Fibroblast of lung (primary cell): ENCODE results near the gene GH2. TPM values are rescaled to one million over a fixed set of nuclear protein-coding genes. Genes with fewer than 3 reads are reported as not detected.
A peak's percentile ranks its signal among the peaks of the same experiment; 100 is the strongest.
"Not testable (repeated sequence)": the region's sequence is repeated elsewhere in the genome, so short reads cannot be mapped to it uniquely, and the experiment has no call there.

Experiments
- DNase-seq, 2 donors: peaks; one replicate each; pipeline versions ENCODE4 v3.0.0 to v3.0.0-alpha.2; 2010; ENCODE audit warnings: low read depth in 2 of 2
- H2AFZ ChIP-seq: 2 replicates; pipeline ENCODE4 v1.5.1; 2012; ENCODE audit warnings: low read length, control low read depth, inconsistent platforms
- H3K27ac ChIP-seq: 2 replicates; pipeline ENCODE4 v1.5.1; 2011; ENCODE audit warnings: low read length, control low read depth; ENCODE audit not compliant: insufficient read depth
- H3K27me3 ChIP-seq: 2 replicates; pipeline ENCODE4 v1.5.1; 2011; ENCODE audit warnings: mild to moderate bottlenecking, low read length; ENCODE audit not compliant: control insufficient read depth, insufficient read depth
- H3K36me3 ChIP-seq: 2 replicates; pipeline ENCODE4 v1.5.1; 2011; ENCODE audit warnings: low read length; ENCODE audit not compliant: control insufficient read depth, insufficient read depth
- H3K4me1 ChIP-seq: 2 replicates; pipeline ENCODE4 v1.5.1; 2011; ENCODE audit warnings: low read length; ENCODE audit not compliant: control insufficient read depth, insufficient read depth; ENCODE audit errors: extremely low read depth
- H3K4me2 ChIP-seq: 2 replicates; pipeline ENCODE4 v1.5.1; 2011; ENCODE audit warnings: low read length, control low read depth; ENCODE audit not compliant: insufficient read depth; ENCODE audit errors: extremely low read depth
- H3K4me3 ChIP-seq, 4 experiments: fragments of 200-600 bp in 1 of 4; sonication (generic) in 1 of 4; replicated peaks in 1 of 4; 2 replicates each; pipeline ENCODE4 v1.5.1; 2011 to 2016; ENCODE audit warnings: low read length in 4 of 4, low read depth in 3 of 4, mild to moderate bottlenecking in 3 of 4, control low read depth in 2 of 4, inconsistent platforms in 1 of 4, mixed read lengths in 1 of 4; ENCODE audit not compliant: insufficient read depth in 1 of 4; ENCODE audit errors: control extremely low read depth in 1 of 4
- H3K79me2 ChIP-seq: 2 replicates; pipeline ENCODE4 v1.5.1; 2012; ENCODE audit warnings: mild to moderate bottlenecking, low read length, inconsistent platforms; ENCODE audit not compliant: control insufficient read depth, insufficient read depth
- H3K9ac ChIP-seq: 2 replicates; pipeline ENCODE4 v1.5.1; 2011; ENCODE audit warnings: mild to moderate bottlenecking, low read length, control low read depth; ENCODE audit not compliant: insufficient read depth
- H3K9me3 ChIP-seq: 2 replicates; pipeline ENCODE4 v1.5.1; 2012; ENCODE audit warnings: low read depth, low read length; ENCODE audit not compliant: control insufficient read depth, insufficient read depth
- H4K20me1 ChIP-seq: 2 replicates; pipeline ENCODE4 v1.5.1; 2011; ENCODE audit warnings: low read length; ENCODE audit not compliant: control insufficient read depth, insufficient read depth; ENCODE audit errors: extremely low read depth
- polyA plus RNA-seq, 2 donors: library from polyadenylated mRNA; depleted of rRNA in 1 of 2; stranded (reverse) in 1 of 2; unstranded in 1 of 2; fragments of >200 nt; gene quantifications; 2 replicates each; pipeline ENCODE4 v1.2.1, GENCODE V29; 2011 to 2012; ENCODE audit warnings: missing spikeins in 1 of 2
- total RNA-seq: library from RNA; depleted of rRNA; stranded (reverse); fragments of >200 nt; gene quantifications from 2 replicates; pipeline ENCODE4 v1.2.1, GENCODE V29; 2014
- TF ChIP-seq, protein P1 (sequence below), 2 donors: IDR thresholded peaks in 1 of 2; conservative IDR thresholded peaks in 1 of 2; 1 replicate in 1 of 2; 2 replicates in 1 of 2; pipeline ENCODE4 v1.5.1; 2011 to 2012; ENCODE audit warnings: low read length in 2 of 2, control low read depth in 1 of 2, inconsistent platforms in 1 of 2, low read depth in 1 of 2, mild to moderate bottlenecking in 1 of 2

GH2 gene
- total and polyA plus RNA-seq, 2 donors (not counting 1 experiment from before 2014, with no cell fraction given) = not detected

DNA sequence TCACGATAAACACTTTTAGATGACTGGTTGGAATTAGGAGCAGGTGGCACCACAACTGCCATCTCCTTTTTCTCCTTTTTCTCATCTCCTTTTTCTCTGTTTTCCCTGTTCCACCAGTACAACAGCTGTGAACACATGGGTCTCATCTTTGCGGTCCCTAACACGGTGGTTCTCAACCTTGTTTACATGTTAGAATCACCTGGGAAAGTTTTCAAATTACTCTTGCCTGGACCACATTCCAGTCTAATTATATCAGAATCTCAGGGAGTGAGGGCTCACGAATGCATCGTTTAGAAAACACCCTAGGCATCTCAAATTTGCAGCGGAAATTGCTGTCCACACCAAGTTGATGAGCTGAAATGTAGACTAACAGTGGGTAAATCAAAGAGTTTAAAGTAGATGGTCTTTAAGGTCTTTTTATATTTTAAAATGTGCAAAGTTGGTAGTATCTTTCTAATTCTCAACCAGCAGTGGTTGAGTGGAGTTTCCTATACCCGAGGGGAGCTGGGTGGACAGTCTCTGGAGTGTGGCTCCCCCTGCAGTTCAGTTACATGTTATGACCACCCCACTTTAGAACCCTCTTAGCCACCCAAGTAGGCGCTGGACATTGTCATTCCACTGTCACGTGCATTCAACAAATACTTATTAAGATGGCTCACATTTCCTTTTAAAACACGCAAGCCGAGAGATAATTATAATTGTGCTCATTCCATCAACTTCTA, 10.7 kb upstream of the GH2 start:
- H3K27me3 ChIP-seq, H4K20me1 ChIP-seq, H3K9ac ChIP-seq, H3K36me3 ChIP-seq, H3K27ac ChIP-seq, H3K4me1 ChIP-seq, DNase-seq, H3K4me2 ChIP-seq, H3K4me3 ChIP-seq, H3K9me3 ChIP-seq, H3K79me2 ChIP-seq, H2AFZ ChIP-seq: not testable (repeated sequence)
- TF ChIP-seq, protein P1, sequence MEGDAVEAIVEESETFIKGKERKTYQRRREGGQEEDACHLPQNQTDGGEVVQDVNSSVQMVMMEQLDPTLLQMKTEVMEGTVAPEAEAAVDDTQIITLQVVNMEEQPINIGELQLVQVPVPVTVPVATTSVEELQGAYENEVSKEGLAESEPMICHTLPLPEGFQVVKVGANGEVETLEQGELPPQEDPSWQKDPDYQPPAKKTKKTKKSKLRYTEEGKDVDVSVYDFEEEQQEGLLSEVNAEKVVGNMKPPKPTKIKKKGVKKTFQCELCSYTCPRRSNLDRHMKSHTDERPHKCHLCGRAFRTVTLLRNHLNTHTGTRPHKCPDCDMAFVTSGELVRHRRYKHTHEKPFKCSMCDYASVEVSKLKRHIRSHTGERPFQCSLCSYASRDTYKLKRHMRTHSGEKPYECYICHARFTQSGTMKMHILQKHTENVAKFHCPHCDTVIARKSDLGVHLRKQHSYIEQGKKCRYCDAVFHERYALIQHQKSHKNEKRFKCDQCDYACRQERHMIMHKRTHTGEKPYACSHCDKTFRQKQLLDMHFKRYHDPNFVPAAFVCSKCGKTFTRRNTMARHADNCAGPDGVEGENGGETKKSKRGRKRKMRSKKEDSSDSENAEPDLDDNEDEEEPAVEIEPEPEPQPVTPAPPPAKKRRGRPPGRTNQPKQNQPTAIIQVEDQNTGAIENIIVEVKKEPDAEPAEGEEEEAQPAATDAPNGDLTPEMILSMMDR (conservative IDR thresholded peaks at IDR 0.05 in 1 of 2, IDR thresholded peaks at IDR 0.05 in 1 of 2; ENCODE audit: low read depth in 1 of 2, low read length in 2 of 2) = peak in 1 of 2 donors; percentile 13

DNA sequence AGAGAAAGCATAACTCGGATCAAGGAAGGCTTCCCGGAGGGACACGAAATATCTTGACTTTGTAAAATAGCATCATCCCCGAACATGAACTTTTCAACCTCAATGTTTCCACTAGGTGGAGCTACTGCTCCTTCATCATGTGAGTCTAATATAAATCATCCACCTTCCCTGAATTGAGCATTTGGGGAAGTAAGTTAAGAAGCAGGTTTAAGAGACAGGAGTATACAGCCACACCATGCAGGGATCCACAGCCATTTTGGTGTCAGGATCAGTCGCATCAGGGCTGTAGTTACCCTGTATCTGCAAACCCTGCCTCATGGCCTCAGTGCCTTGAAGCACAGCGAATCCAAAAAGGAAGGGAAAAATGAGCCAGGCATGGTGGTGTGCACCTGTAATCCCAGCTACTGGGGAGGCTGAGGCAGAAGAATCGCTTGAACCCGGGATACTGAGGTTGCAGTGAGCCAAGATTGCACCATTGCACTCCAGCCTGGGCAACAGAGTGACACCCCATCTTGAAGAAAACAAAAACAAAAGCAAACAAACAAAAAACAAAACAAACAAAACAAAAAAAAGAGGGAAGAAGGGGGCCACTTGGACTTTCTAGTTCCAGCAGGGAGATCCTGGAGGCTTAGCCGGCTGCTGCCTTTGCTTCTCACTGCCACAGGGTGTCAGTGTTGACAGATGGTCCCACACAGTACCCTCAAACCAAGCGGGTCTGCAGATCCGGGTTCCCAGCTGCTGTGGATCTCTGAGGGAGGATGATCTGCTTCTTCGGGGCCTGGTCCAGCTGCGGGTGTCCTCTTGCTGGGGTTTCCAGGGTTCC, 7.5 kb upstream of the GH2 start:
- H3K36me3 ChIP-seq, H3K79me2 ChIP-seq, H3K9ac ChIP-seq, H3K4me1 ChIP-seq, H3K4me3 ChIP-seq, H2AFZ ChIP-seq, H3K4me2 ChIP-seq, H3K27ac ChIP-seq, H3K27me3 ChIP-seq, H4K20me1 ChIP-seq, H3K9me3 ChIP-seq: not testable (repeated sequence)
- TF ChIP-seq, protein P1 (conservative IDR thresholded peaks at IDR 0.05 in 1 of 2, IDR thresholded peaks at IDR 0.05 in 1 of 2; ENCODE audit: low read depth in 1 of 2, low read length in 2 of 2) = peak; percentile 42 to 54
- peak; percentile 11 to 27 for DNase-seq

DNA sequence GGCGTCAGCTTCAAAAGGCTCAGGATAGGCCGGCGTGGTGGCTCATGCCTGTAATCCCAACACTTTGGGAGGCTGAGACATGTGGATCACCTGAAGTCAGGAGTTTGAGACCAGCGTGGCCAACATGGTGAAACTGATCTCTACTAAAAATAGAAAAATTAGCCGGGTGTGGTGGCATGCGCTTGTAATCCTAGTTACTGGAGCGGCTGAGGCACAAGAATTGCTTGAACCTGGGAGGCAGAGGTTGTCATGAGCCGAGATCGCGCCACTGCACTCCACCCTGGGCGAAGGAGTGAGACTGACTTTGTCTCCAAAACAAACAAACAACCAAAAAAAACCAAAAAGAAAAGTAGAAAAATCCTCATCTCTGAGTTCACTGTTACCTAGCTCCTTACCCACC, 3.4 kb upstream of the GH2 start:
- DNase-seq, H2AFZ ChIP-seq, H3K79me2 ChIP-seq, H3K27ac ChIP-seq, H3K4me3 ChIP-seq, H3K9ac ChIP-seq, H4K20me1 ChIP-seq, H3K4me1 ChIP-seq, H3K27me3 ChIP-seq, H3K9me3 ChIP-seq, H3K4me2 ChIP-seq, H3K36me3 ChIP-seq: not testable (repeated sequence)

DNA sequence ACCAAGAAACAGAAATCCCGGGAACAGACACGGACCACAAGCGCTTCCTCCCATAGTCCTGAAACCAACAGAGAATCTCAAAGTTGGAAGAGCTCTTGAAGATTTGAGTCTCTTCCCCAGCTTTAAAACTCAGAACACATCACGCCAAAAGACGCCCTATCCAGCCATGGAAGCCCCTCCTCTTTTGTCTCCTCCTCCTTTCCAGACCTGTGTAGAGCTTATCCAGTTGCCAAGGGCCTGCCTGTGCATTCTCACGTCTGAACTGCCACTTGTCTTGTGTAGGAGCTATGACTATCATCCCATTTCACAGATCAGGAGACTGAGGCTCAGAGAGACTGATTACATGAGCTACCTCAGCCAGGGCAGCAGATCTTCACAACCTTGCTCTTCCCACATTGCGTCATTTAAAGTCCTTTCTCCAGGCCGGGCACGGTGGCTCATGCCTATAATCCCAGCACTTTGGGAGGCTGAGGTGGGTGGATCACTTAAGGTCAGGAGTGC, 932 bp upstream of the GH2 start:
- not testable (repeated sequence) for H3K79me2 ChIP-seq, H3K36me3 ChIP-seq, H3K27me3 ChIP-seq, H3K4me3 ChIP-seq, H3K27ac ChIP-seq, H3K9ac ChIP-seq, H3K4me2 ChIP-seq, H3K9me3 ChIP-seq, H3K4me1 ChIP-seq, H2AFZ ChIP-seq, DNase-seq, H4K20me1 ChIP-seq

DNA sequence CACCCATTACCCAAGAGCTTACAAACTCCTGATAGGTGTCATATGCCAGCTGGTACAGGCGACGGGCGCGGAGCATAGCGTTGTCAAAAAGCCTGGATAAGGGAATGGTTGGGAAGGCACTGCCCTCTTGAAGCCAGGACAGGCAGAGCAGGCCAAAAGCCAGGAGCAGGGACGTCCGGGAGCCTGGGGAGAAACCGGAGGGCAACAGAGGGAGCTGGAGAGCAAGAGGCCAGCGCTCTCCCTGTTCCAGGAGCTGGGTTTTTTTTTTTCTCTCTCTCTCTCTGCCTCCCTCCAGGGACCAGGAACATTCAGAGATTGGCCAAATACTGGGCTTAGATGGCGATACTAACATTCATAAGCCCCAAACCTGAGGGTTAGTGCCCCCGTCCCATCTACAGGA, 407 bp downstream of the GH2 start:
- H3K4me2 ChIP-seq, H3K4me1 ChIP-seq, H3K27me3 ChIP-seq, H2AFZ ChIP-seq, H3K9ac ChIP-seq, H3K9me3 ChIP-seq, H3K27ac ChIP-seq, H3K79me2 ChIP-seq, H3K4me3 ChIP-seq, DNase-seq, H4K20me1 ChIP-seq, H3K36me3 ChIP-seq: not testable (repeated sequence)
